Endometrium (tissue), 2 donors: ENCODE results near the gene GTF3C1.

Experiments
- FAIRE-seq: peaks from 2 replicates; lab custom pipeline; 2012; peaks lifted over from hg19 to GRCh38; lab: Jason Lieb, UNC
- donor health status: control.
- donor health status: control.

The GTF3C1 gene

GRCh38 chr16:27425961-27426360, 123.8 kb downstream of the GTF3C1 start:
- no peak for FAIRE-seq

- no peak for FAIRE-seq
These were observed 124.8 kb downstream of the GTF3C1 start for GRCh38 chr16:27424772-27425498.

GRCh38 chr16:27421961-27422740, 127.6 kb downstream of the GTF3C1 start:
- FAIRE-seq = no peak

- no peak for FAIRE-seq
These were observed 132.6 kb downstream of the GTF3C1 start for GRCh38 chr16:27417047-27417671.

- FAIRE-seq = no peak
These were observed 134.8 kb downstream of the GTF3C1 start for GRCh38 chr16:27414788-27415431.

DNA sequence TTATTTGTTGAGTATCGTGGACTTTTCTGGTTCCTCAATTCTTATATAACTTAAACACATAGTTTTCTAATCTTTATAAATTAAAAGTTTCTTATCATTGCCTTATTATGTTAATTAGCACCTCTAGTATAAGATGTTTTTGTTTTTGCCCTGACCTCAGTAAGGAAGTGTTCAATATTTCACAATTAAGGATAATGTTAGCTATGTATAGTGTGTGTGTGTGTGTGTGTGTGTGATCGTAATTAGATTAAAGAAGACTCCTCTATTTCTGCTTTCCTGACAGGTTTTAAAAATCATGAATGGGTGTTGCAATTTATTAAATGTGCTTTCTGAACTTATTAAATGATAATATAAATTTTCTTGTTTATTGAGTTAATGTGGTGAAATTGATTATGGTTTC, 135.8 kb downstream of the GTF3C1 start:
- no peak for FAIRE-seq

DNA sequence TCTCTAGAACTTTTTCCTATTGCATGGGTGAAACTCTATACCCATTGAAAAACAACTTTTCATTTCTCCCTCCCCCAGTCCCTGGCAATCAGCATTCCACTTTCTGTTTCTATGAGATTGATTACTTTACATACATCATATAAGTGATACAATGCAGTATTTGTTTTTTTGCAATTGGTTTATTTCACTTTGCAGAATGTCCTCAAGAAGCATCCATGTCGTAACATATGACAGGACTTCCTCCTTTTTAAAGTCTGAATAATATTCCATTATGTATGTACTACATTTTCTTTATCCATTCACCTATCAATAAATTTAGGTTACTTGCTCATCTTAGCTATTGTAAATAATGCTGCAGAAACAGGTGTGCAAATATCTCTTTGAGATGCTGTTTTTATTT, 139.0 kb downstream of the GTF3C1 start:
- FAIRE-seq = no peak
